Loucy (cell line): ENCODE measurements around the gene GSE1.

ENCODE experiments used
- H2AFZ ChIP-seq: fragments of 200-600 bp; sonication (generic); 2 replicates; pipeline ENCODE4 v1.6.0; 2016; ENCODE audit warnings: antibody characterized with exemption, mild to moderate bottlenecking, low read length, moderate library complexity
- H3F3A ChIP-seq: fragments of 200-600 bp; 2 replicates; pipeline ENCODE4 v1.6.0; 2016; ENCODE audit warnings: antibody characterized with exemption, low read depth, mild to moderate bottlenecking
- H3K27me3 ChIP-seq: fragments of 200-600 bp; sonication (generic); 2 replicates; pipeline ENCODE4 v1.6.1; 2014; ENCODE audit warnings: low read length, mild to moderate bottlenecking; ENCODE audit not compliant: insufficient read depth, poor library complexity, severe bottlenecking
- H3K36me3 ChIP-seq: fragments of 200-600 bp; sonication (generic); 2 replicates; pipeline ENCODE4 v1.6.1; 2016; ENCODE audit warnings: low read length; ENCODE audit not compliant: insufficient read depth
- H3K4me1 ChIP-seq: fragments of 200-600 bp; sonication (generic); 2 replicates; pipeline ENCODE4 v1.5.1; 2014; ENCODE audit warnings: low read length, mild to moderate bottlenecking; ENCODE audit not compliant: insufficient read depth, poor library complexity, severe bottlenecking
- H3K4me2 ChIP-seq: fragments of 200-600 bp; sonication (generic); 2 replicates; pipeline ENCODE4 v1.6.0; 2014; ENCODE audit warnings: antibody characterized with exemption, low read length, low read depth, mild to moderate bottlenecking; ENCODE audit not compliant: poor library complexity, severe bottlenecking
- H3K4me3 ChIP-seq: fragments of 200-600 bp; sonication (generic); 2 replicates; pipeline ENCODE4 v1.5.1; 2014; ENCODE audit warnings: low read length, mild to moderate bottlenecking, mixed read lengths; ENCODE audit not compliant: poor library complexity, severe bottlenecking
- H3K79me2 ChIP-seq: fragments of 200-600 bp; sonication (generic); 2 replicates; pipeline ENCODE4 v1.6.1; 2014; ENCODE audit warnings: low read length; ENCODE audit not compliant: insufficient read depth
- H3K9ac ChIP-seq: fragments of 200-600 bp; sonication (generic); 2 replicates; pipeline ENCODE4 v1.6.0; 2014; ENCODE audit warnings: mild to moderate bottlenecking, low read depth, low read length, moderate library complexity; ENCODE audit not compliant: poor library complexity, severe bottlenecking
- H3K9me2 ChIP-seq: fragments of 200-600 bp; sonication (generic); replicated peaks from 2 replicates; pipeline ENCODE4 v1.6.1; 2016; ENCODE audit warnings: low read depth, low read length, mixed read lengths
- H3K9me3 ChIP-seq: fragments of 200-600 bp; sonication (generic); 2 replicates; pipeline ENCODE4 v1.6.1; 2014; ENCODE audit warnings: mild to moderate bottlenecking, antibody characterized with exemption, low read length, low read depth; ENCODE audit not compliant: insufficient read depth
- H4K20me1 ChIP-seq: fragments of 200-600 bp; sonication (generic); 2 replicates; pipeline ENCODE4 v1.6.0; 2014; ENCODE audit warnings: antibody characterized with exemption, low read length, mild to moderate bottlenecking; ENCODE audit not compliant: insufficient read depth, poor library complexity, severe bottlenecking
- CTCF ChIP-seq: fragments of 200-600 bp; sonication (generic); conservative IDR thresholded peaks from 2 replicates; pipeline ENCODE4 v1.5.1; 2014; ENCODE audit warnings: mild to moderate bottlenecking, antibody characterized with exemption, low read length
- EZH2phosphoT487 ChIP-seq: fragments of 200-600 bp; IDR thresholded peaks from 2 replicates; pipeline ENCODE4 v1.6.1; 2018; ENCODE audit warnings: antibody characterized with exemption, mild to moderate bottlenecking, moderate library complexity, borderline replicate concordance

The GSE1 gene

GRCh38 chr16:85699628-85700027 is 86.5 kb downstream of the GSE1 start:
- Histone ChIP-seq H3K4me3 (no peak overlapping the region), H3K9ac (no peak overlapping the region), H2AFZ (no peak overlapping the region), H3F3A (no peaks in the 10 kb centered on the region), H3K9me2 (no peaks in the 10 kb centered on the region), H3K79me2 (no peaks in the 10 kb centered on the region), H3K27me3 (no peaks in the 10 kb centered on the region), H3K4me1 (no peaks in the 10 kb centered on the region), H3K4me2 (no peak overlapping the region), H3K36me3 (no peaks in the 10 kb centered on the region), H3K9me3 (no peaks in the 10 kb centered on the region), H4K20me1 (no peaks in the 10 kb centered on the region)
- TF ChIP-seq EZH2phosphoT487 (no peak), CTCF (no peak)

- Histone ChIP-seq H3K4me2 (no peak overlapping the region), H3K9ac (no peak overlapping the region), H4K20me1 (no peaks in the 10 kb centered on the region), H3K27me3 (no peaks in the 10 kb centered on the region), H3K9me2 (no peaks in the 10 kb centered on the region), H3K9me3 (no peaks in the 10 kb centered on the region), H3K36me3 (no peaks in the 10 kb centered on the region), H3F3A (no peaks in the 10 kb centered on the region), H3K4me3 (no peak overlapping the region), H3K4me1 (no peaks in the 10 kb centered on the region), H3K79me2 (no peaks in the 10 kb centered on the region), H2AFZ (no peak overlapping the region)
- TF ChIP-seq CTCF = no peak
- TF ChIP-seq EZH2phosphoT487 = no peak
Measured at GRCh38 chr16:85704011-85704410, 90.9 kb downstream of the GSE1 start.

- Histone ChIP-seq H3K9me3 (no peaks in the 10 kb centered on the region), H3F3A (no peaks in the 10 kb centered on the region), H3K36me3 (no peaks in the 10 kb centered on the region), H2AFZ (no peak overlapping the region), H3K4me3 (no peak overlapping the region), H3K4me2 (no peak overlapping the region), H3K9ac (no peak overlapping the region), H3K79me2 (no peaks in the 10 kb centered on the region), H3K4me1 (no peaks in the 10 kb centered on the region), H3K9me2 (no peaks in the 10 kb centered on the region), H4K20me1 (no peaks in the 10 kb centered on the region), H3K27me3 (no peaks in the 10 kb centered on the region)
- TF ChIP-seq EZH2phosphoT487 (no peak), CTCF (no peak)
Measured at GRCh38 chr16:85704900-85705846, 92.1 kb downstream of the GSE1 start.
